Glutamatergic neuron (in vitro differentiated cells): ENCODE measurements around the gene SPINDOC. TPM values are rescaled to one million over a fixed set of nuclear protein-coding genes. Genes with fewer than 3 reads are reported as not detected.

Experiments used
- DNase-seq: peaks from one replicate; pipeline ENCODE4 v3.0.0; 2022
- H3K27ac Mint-ChIP-seq: one replicate; pipeline ENCODE4 v1.8.0; 2020; ENCODE audit warnings: mild to moderate bottlenecking, mixed read lengths, inconsistent platforms; ENCODE audit not compliant: unreplicated experiment
- H3K27me3 Mint-ChIP-seq: one replicate; pipeline ENCODE4 v1.8.0; 2020; ENCODE audit warnings: mild to moderate bottlenecking, moderate library complexity, mixed read lengths, inconsistent platforms; ENCODE audit not compliant: unreplicated experiment
- H3K36me3 Mint-ChIP-seq: one replicate; pipeline ENCODE4 v1.8.0; 2020; ENCODE audit warnings: mild to moderate bottlenecking, mixed read lengths, inconsistent platforms; ENCODE audit not compliant: unreplicated experiment
- H3K4me1 Mint-ChIP-seq: one replicate; pipeline ENCODE4 v1.8.0; 2020; ENCODE audit warnings: mild to moderate bottlenecking, low read depth, mixed read lengths, inconsistent platforms; ENCODE audit not compliant: unreplicated experiment
- H3K4me3 Mint-ChIP-seq: one replicate; pipeline ENCODE4 v1.8.0; 2020; ENCODE audit warnings: mild to moderate bottlenecking, mixed read lengths, inconsistent platforms; ENCODE audit not compliant: unreplicated experiment
- H3K9me3 Mint-ChIP-seq: one replicate; pipeline ENCODE4 v1.8.0; 2020; ENCODE audit warnings: mild to moderate bottlenecking, moderate library complexity, mixed read lengths, inconsistent platforms; ENCODE audit not compliant: unreplicated experiment
- CTCF ChIP-seq: fragments of 200-600 bp; sonication (generic); IDR thresholded peaks from one replicate; pipeline ENCODE4 v1.5.0; 2021; ENCODE audit not compliant: partially characterized antibody, unreplicated experiment
- total RNA-seq: library from RNA; stranded (reverse); fragmentation: NEBNext Ultra II Directional; extraction: Animal tissue kit (Norgen Biotek cat#: 25700); gene quantifications from one replicate; pipeline ENCODE4 v1.2.1, GENCODE V29; 2021; ENCODE audit not compliant: unreplicated experiment

Gene SPINDOC
- total RNA-seq, 1 donor from 2014 or later: 83.7 TPM

DNA sequence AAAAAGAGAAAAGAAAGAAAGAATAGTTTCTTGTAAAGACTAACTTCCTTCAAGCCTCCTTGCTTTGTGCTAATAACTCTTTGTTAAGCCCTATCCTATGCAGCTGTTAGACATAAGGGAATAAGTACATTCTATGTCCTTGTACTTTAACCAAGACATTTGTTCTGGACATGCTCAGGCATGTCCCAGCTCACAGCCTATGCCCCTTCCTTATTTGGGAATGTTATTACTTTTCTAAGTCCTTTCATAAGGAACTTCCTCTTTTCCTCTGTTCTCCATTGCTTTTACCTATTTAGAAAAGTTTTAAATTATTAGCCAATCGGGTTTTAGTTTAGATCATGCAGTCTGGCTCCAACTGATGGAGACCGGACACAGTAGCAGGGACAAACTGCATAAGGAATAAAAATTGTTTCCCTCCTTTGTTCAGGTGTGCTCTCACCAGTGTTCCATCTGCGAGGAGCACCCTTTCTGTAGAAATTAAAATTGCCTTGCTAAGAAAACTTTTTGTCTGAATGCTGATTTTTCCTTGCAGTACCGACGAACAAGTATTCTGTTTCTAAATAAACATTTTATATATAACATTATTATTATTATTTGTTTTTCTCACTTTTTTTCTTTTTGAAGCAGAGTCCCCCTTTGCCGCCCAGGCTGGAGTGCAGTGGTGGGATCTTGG lies 21.6 kb upstream of the SPINDOC start:
- no peak overlapping the region for H3K27ac Mint-ChIP-seq
- H3K9me3 Mint-ChIP-seq: peaks cover 1% of the 10 kb centered on the region
- no peak for TF ChIP-seq CTCF
- peaks cover 10% of the 10 kb centered on the region for H3K36me3 Mint-ChIP-seq
- H3K4me3 Mint-ChIP-seq: no peak overlapping the region
- H3K4me1 Mint-ChIP-seq: no peaks in the 10 kb centered on the region
- H3K27me3 Mint-ChIP-seq: no peaks in the 10 kb centered on the region
- DNase-seq: no peak

DNA sequence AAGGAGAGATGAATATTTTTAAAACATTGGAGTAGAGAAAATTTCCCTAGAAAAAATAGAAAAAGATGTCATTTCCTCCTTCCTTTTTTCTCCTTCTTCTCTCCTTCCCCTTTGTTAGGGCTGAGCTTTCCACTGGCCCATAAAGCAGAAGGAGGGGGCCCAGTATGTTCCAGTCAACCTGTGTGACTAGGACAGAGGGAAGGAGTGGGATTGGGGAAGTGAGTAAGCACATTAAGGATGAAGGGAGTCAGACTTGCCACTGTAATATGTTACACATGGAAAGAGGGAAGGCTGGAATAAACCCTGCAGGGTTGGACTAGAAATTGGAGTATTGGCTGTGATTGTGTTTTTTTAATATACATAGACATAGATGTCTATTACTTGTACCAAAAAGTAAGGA lies 20.1 kb upstream of the SPINDOC start:
- TF ChIP-seq CTCF: no peak
- H3K27ac Mint-ChIP-seq: no peak overlapping the region
- H3K27me3 Mint-ChIP-seq: no peaks in the 10 kb centered on the region
- H3K9me3 Mint-ChIP-seq: peaks cover 1% of the 10 kb centered on the region
- no peak for DNase-seq
- no peak overlapping the region for H3K4me3 Mint-ChIP-seq
- H3K4me1 Mint-ChIP-seq: no peaks in the 10 kb centered on the region
- peaks cover 10% of the 10 kb centered on the region for H3K36me3 Mint-ChIP-seq

DNA sequence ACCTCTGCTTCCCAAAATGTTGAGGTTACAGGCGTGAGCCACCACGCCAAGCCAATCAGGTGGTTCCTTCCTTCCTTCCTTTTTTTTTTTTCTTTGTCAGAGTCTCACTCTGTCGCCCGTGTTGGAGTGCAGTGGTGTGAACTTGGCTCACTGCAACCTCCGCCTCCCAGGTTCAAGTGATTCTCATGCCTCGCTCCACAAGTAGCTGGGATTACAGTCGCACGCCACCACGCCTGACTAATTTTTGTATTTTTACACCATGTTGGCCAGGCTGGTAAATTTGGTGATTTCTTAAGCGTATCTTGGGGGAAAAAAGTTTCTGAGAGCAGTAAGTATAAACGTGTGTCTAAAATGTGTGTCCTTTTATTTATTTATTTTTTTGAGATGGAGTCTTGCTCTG lies 18.2 kb upstream of the SPINDOC start:
- Mint-ChIP-seq H3K36me3 (peaks cover 10% of the 10 kb centered on the region), H3K9me3 (no peaks in the 10 kb centered on the region), H3K4me1 (no peaks in the 10 kb centered on the region), H3K27me3 (no peaks in the 10 kb centered on the region), H3K27ac (no peak overlapping the region), H3K4me3 (no peak overlapping the region)
- TF ChIP-seq CTCF: no peak
- DNase-seq: no peak

- Mint-ChIP-seq H3K4me1 (no peaks in the 10 kb centered on the region), H3K9me3 (peaks cover 2% of the 10 kb centered on the region), H3K4me3 (no peak overlapping the region), H3K27me3 (no peaks in the 10 kb centered on the region), H3K36me3 (no peaks in the 10 kb centered on the region), H3K27ac (no peak overlapping the region)
- no peak for TF ChIP-seq CTCF
- no peak for DNase-seq
Observed at GRCh38 chr11:63800921-63801320, 12.3 kb upstream of the SPINDOC start.

- no peaks in the 10 kb centered on the region for H3K36me3 Mint-ChIP-seq
- no peaks in the 10 kb centered on the region for H3K27me3 Mint-ChIP-seq
- H3K4me1 Mint-ChIP-seq: no peaks in the 10 kb centered on the region
- H3K9me3 Mint-ChIP-seq: peaks cover 2% of the 10 kb centered on the region
- no peak for TF ChIP-seq CTCF
- no peak for DNase-seq
- no peak overlapping the region for H3K27ac Mint-ChIP-seq
- H3K4me3 Mint-ChIP-seq: no peak overlapping the region
Observed at GRCh38 chr11:63802637-63803414, 10.4 kb upstream of the SPINDOC start.
